IPS DF 4.7 (cell line): ENCODE measurements around the gene S100A1.
A peak's percentile ranks its signal among the peaks of the same experiment; 100 is the strongest.
"Not testable (repeated sequence)": the region's sequence is repeated elsewhere in the genome, so short reads cannot be mapped to it uniquely, and the experiment has no call there.

Source experiments
- DNase-seq: peaks from one replicate; pipeline ENCODE4 v3.0.0-alpha.2; 2013; ENCODE audit warnings: low spot score; ENCODE audit errors: extremely low read depth

The S100A1 gene

GRCh38 chr1:153630384-153630783 lies 2.1 kb downstream of the S100A1 start:
- DNase-seq, result no peak

- no peak for DNase-seq
Observed at GRCh38 chr1:153631047-153632022, 3.1 kb downstream of the S100A1 start.

- no peak for DNase-seq
Observed at GRCh38 chr1:153633161-153633753, 5.0 kb downstream of the S100A1 start.

GRCh38 chr1:153633754-153634665 lies 5.8 kb downstream of the S100A1 start, which contains the start of gene CHTOP:
TSS of gene CHTOP (plus strand) at chr1:153634066. CDS start at chr1:153636589, 2,523 bp downstream.
- DNase-seq, result peak; percentile 96

GRCh38 chr1:153635872-153636271 lies 7.6 kb downstream of the S100A1 start:
- DNase-seq, result no peak

GRCh38 chr1:153636312-153636711 lies 8.1 kb downstream of the S100A1 start:
- no peak for DNase-seq

GRCh38 chr1:153638261-153638660 lies 10.0 kb downstream of the S100A1 start:
- DNase-seq, result no peak

GRCh38 chr1:153639280-153639679 lies 11.0 kb downstream of the S100A1 start:
- no peak for DNase-seq

GRCh38 chr1:153640213-153640612 lies 12.0 kb downstream of the S100A1 start:
- not testable (repeated sequence) for DNase-seq

GRCh38 chr1:153640861-153641260 lies 12.6 kb downstream of the S100A1 start:
- no peak for DNase-seq

GRCh38 chr1:153642161-153642560 lies 13.9 kb downstream of the S100A1 start:
- DNase-seq, result no peak

- no peak for DNase-seq
Observed at GRCh38 chr1:153643100-153643499, 14.9 kb downstream of the S100A1 start.

GRCh38 chr1:153643816-153644215 lies 15.6 kb downstream of the S100A1 start:
- DNase-seq, result no peak

- DNase-seq, result no peak
Observed at GRCh38 chr1:153646672-153647345, 18.6 kb downstream of the S100A1 start.

GRCh38 chr1:153647346-153647714 lies 19.1 kb downstream of the S100A1 start:
- no peak for DNase-seq

- DNase-seq, result no peak
Observed at GRCh38 chr1:153648000-153648643, 19.9 kb downstream of the S100A1 start.

GRCh38 chr1:153649137-153649862 lies 21.1 kb downstream of the S100A1 start:
- no peak for DNase-seq

- no peak for DNase-seq
Observed at GRCh38 chr1:153649863-153650235, 21.6 kb downstream of the S100A1 start.

- no peak for DNase-seq
Observed at GRCh38 chr1:153651771-153652170, 23.5 kb downstream of the S100A1 start.
